DMS53 treated with DMSO at 0.1 percent for 48 hours (cell line): ENCODE results near the gene CCDC89.

Experiments used
- DNase-seq: peaks from one replicate; lab custom pipeline; 2025; ENCODE audit not compliant: unreplicated experiment; lab: John Stamatoyannopoulos, UW

The CCDC89 gene

GRCh38 chr11:85685820-85686459, at the start of gene CCDC89:
TSS of gene CCDC89 (minus strand) at chr11:85686195. CDS start at chr11:85686130, 65 bp downstream.
- DNase-seq = peak; percentile 100

- DNase-seq = no peak
Measured at GRCh38 chr11:85732965-85733364, 47.0 kb upstream of the CCDC89 start.

- no peak for DNase-seq
Measured at GRCh38 chr11:85726381-85726780, 40.4 kb upstream of the CCDC89 start.

- peak; percentile 70 for DNase-seq
Measured at GRCh38 chr11:85725510-85726258, 39.7 kb upstream of the CCDC89 start.

- DNase-seq = no peak
Measured at GRCh38 chr11:85724748-85725465, 38.9 kb upstream of the CCDC89 start.

- DNase-seq = no peak
Measured at GRCh38 chr11:85723088-85723487, 37.1 kb upstream of the CCDC89 start.

- DNase-seq = no peak
Measured at GRCh38 chr11:85721191-85721590, 35.2 kb upstream of the CCDC89 start.

GRCh38 chr11:85718991-85719807, 33.2 kb upstream of the CCDC89 start:
- DNase-seq = peak; percentile 35

GRCh38 chr11:85718126-85718943, 32.3 kb upstream of the CCDC89 start:
- DNase-seq = no peak

GRCh38 chr11:85717429-85717828, 31.4 kb upstream of the CCDC89 start:
- no peak for DNase-seq

GRCh38 chr11:85712953-85713352, 27.0 kb upstream of the CCDC89 start:
- no peak for DNase-seq

GRCh38 chr11:85710917-85711316, 24.9 kb upstream of the CCDC89 start:
- DNase-seq = no peak

- DNase-seq = no peak
Measured at GRCh38 chr11:85709941-85710702, 24.1 kb upstream of the CCDC89 start.

- DNase-seq = no peak
Measured at GRCh38 chr11:85705800-85706199, 19.8 kb upstream of the CCDC89 start.

GRCh38 chr11:85704967-85705366, 19.0 kb upstream of the CCDC89 start:
- no peak for DNase-seq

- no peak for DNase-seq
Measured at GRCh38 chr11:85699957-85700741, 14.2 kb upstream of the CCDC89 start.

GRCh38 chr11:85698195-85698594, 12.2 kb upstream of the CCDC89 start:
- no peak for DNase-seq

- no peak for DNase-seq
Measured at GRCh38 chr11:85697747-85698146, 11.8 kb upstream of the CCDC89 start.

- no peak for DNase-seq
Measured at GRCh38 chr11:85695546-85695945, 9.6 kb upstream of the CCDC89 start.
